Measurements from ENCODE around the gene SSH2.
"Not testable (repeated sequence)": the region's sequence is repeated elsewhere in the genome, so short reads cannot be mapped to it uniquely, and the experiment has no call there.

The SSH2 gene

GRCh38 chr17:29929533-29930408 is at the start of gene SSH2:
Gene SSH2, minus strand, starts transcription at chr17:29930228. Its CDS starts 228 bp downstream, at chr17:29930000.
- Histone ChIP-seq H3K36me3 (ENCODE audit: control insufficient read depth, insufficient read depth, low read length, severe bottlenecking) (peaks cover under 1% of the 10 kb centered on the region), H3K4me3 (ENCODE audit: low read length) (peak within 1 kb of the TSS; percentile 95), H3K9ac (ENCODE audit: low read length) (peak within 1 kb of the TSS; percentile 92), H3K4me1 (ENCODE audit: control insufficient read depth, insufficient read depth, low read length) (peaks cover 29% of the 10 kb centered on the region), H3K9me3 (ENCODE audit: control insufficient read depth, low read length) (no peaks in the 10 kb centered on the region), H3K27me3 (replicated peaks; ENCODE audit: control insufficient read depth, insufficient read depth, low read length) (no peaks in the 10 kb centered on the region)
- DNase-seq (ENCODE audit: low read depth) = peak; percentile 95

- Histone ChIP-seq H3K9me3 (ENCODE audit: control insufficient read depth, low read length) (no peaks in the 10 kb centered on the region), H3K4me3 (ENCODE audit: low read length) (no peak overlapping the region), H3K36me3 (ENCODE audit: control insufficient read depth, insufficient read depth, low read length, severe bottlenecking) (no peaks in the 10 kb centered on the region), H3K9ac (ENCODE audit: low read length) (no peak overlapping the region), H3K27me3 (replicated peaks; ENCODE audit: control insufficient read depth, insufficient read depth, low read length) (no peaks in the 10 kb centered on the region), H3K4me1 (ENCODE audit: control insufficient read depth, insufficient read depth, low read length) (peaks cover 8% of the 10 kb centered on the region)
- DNase-seq (ENCODE audit: low read depth) = peak; percentile 52
Observed at GRCh38 chr17:29977836-29978235, 47.8 kb upstream of the SSH2 start.

GRCh38 chr17:29973005-29973404 is 43.0 kb upstream of the SSH2 start:
- no peaks in the 10 kb centered on the region for H3K9me3 ChIP-seq (ENCODE audit: control insufficient read depth, low read length)
- H3K4me3 ChIP-seq (ENCODE audit: low read length) = no peak overlapping the region
- H3K4me1 ChIP-seq (ENCODE audit: control insufficient read depth, insufficient read depth, low read length) = peaks cover 7% of the 10 kb centered on the region
- no peaks in the 10 kb centered on the region for H3K27me3 ChIP-seq (replicated peaks; ENCODE audit: control insufficient read depth, insufficient read depth, low read length)
- H3K9ac ChIP-seq (ENCODE audit: low read length) = no peak overlapping the region
- no peak for DNase-seq (ENCODE audit: low read depth)
- H3K36me3 ChIP-seq (ENCODE audit: control insufficient read depth, insufficient read depth, low read length, severe bottlenecking) = no peaks in the 10 kb centered on the region

- Histone ChIP-seq H3K4me3 (ENCODE audit: low read length) (no peak overlapping the region), H3K36me3 (ENCODE audit: control insufficient read depth, insufficient read depth, low read length, severe bottlenecking) (no peaks in the 10 kb centered on the region), H3K27me3 (replicated peaks; ENCODE audit: control insufficient read depth, insufficient read depth, low read length) (no peaks in the 10 kb centered on the region), H3K4me1 (ENCODE audit: control insufficient read depth, insufficient read depth, low read length) (peaks cover under 1% of the 10 kb centered on the region), H3K9me3 (ENCODE audit: control insufficient read depth, low read length) (no peaks in the 10 kb centered on the region), H3K9ac (ENCODE audit: low read length) (no peak overlapping the region)
- DNase-seq (ENCODE audit: low read depth) = no peak
Observed at GRCh38 chr17:29972277-29972676, 42.2 kb upstream of the SSH2 start.

GRCh38 chr17:29968271-29968670 is 38.2 kb upstream of the SSH2 start:
- H3K4me3 ChIP-seq (ENCODE audit: low read length) = no peak overlapping the region
- peaks cover 6% of the 10 kb centered on the region for H3K9me3 ChIP-seq (ENCODE audit: control insufficient read depth, low read length)
- H3K4me1 ChIP-seq (ENCODE audit: control insufficient read depth, insufficient read depth, low read length) = no peaks in the 10 kb centered on the region
- no peak for DNase-seq (ENCODE audit: low read depth)
- no peak overlapping the region for H3K9ac ChIP-seq (ENCODE audit: low read length)
- H3K36me3 ChIP-seq (ENCODE audit: control insufficient read depth, insufficient read depth, low read length, severe bottlenecking) = no peaks in the 10 kb centered on the region
- no peaks in the 10 kb centered on the region for H3K27me3 ChIP-seq (replicated peaks; ENCODE audit: control insufficient read depth, insufficient read depth, low read length)

- H3K4me3 ChIP-seq (ENCODE audit: low read length) = no peak overlapping the region
- no peaks in the 10 kb centered on the region for H3K27me3 ChIP-seq (replicated peaks; ENCODE audit: control insufficient read depth, insufficient read depth, low read length)
- H3K9ac ChIP-seq (ENCODE audit: low read length) = no peak overlapping the region
Observed at GRCh38 chr17:29962656-29963055, 32.6 kb upstream of the SSH2 start.

GRCh38 chr17:29959658-29960337 is 29.8 kb upstream of the SSH2 start:
- peaks cover 16% of the 10 kb centered on the region for H3K9me3 ChIP-seq (ENCODE audit: control insufficient read depth, low read length)
- DNase-seq (ENCODE audit: low read depth) = no peak
- peaks cover 8% of the 10 kb centered on the region for H3K4me1 ChIP-seq (ENCODE audit: control insufficient read depth, insufficient read depth, low read length)
- H3K27me3 ChIP-seq (replicated peaks; ENCODE audit: control insufficient read depth, insufficient read depth, low read length) = no peaks in the 10 kb centered on the region
- no peaks in the 10 kb centered on the region for H3K36me3 ChIP-seq (ENCODE audit: control insufficient read depth, insufficient read depth, low read length, severe bottlenecking)
- no peak overlapping the region for H3K9ac ChIP-seq (ENCODE audit: low read length)
- H3K4me3 ChIP-seq (ENCODE audit: low read length) = no peak overlapping the region

More at GRCh38 chr17:29962656-29963055, 32.6 kb upstream of the SSH2 start:
- Histone ChIP-seq H3K4me1 (ENCODE audit: control insufficient read depth, insufficient read depth, low read length) (peaks cover 8% of the 10 kb centered on the region), H3K36me3 (ENCODE audit: control insufficient read depth, insufficient read depth, low read length, severe bottlenecking) (no peaks in the 10 kb centered on the region), H3K9me3 (ENCODE audit: control insufficient read depth, low read length) (peaks cover 16% of the 10 kb centered on the region)
- no peak for DNase-seq (ENCODE audit: low read depth)

- H3K9ac ChIP-seq (ENCODE audit: low read length) = no peak overlapping the region
- peaks cover 15% of the 10 kb centered on the region for H3K9me3 ChIP-seq (ENCODE audit: control insufficient read depth, low read length)
- H3K4me1 ChIP-seq (ENCODE audit: control insufficient read depth, insufficient read depth, low read length) = peaks cover 8% of the 10 kb centered on the region
- H3K4me3 ChIP-seq (ENCODE audit: low read length) = no peak overlapping the region
- DNase-seq (ENCODE audit: low read depth) = no peak
- no peaks in the 10 kb centered on the region for H3K27me3 ChIP-seq (replicated peaks; ENCODE audit: control insufficient read depth, insufficient read depth, low read length)
- H3K36me3 ChIP-seq (ENCODE audit: control insufficient read depth, insufficient read depth, low read length, severe bottlenecking) = no peaks in the 10 kb centered on the region
Observed at GRCh38 chr17:29958947-29959657, 29.1 kb upstream of the SSH2 start.

- not testable (repeated sequence) for H3K4me3 ChIP-seq (ENCODE audit: low read length); H3K9ac ChIP-seq (ENCODE audit: low read length); H3K9me3 ChIP-seq (ENCODE audit: control insufficient read depth, low read length); DNase-seq (ENCODE audit: low read depth); H3K4me1 ChIP-seq (ENCODE audit: control insufficient read depth, insufficient read depth, low read length); H3K36me3 ChIP-seq (ENCODE audit: control insufficient read depth, insufficient read depth, low read length, severe bottlenecking); H3K27me3 ChIP-seq (replicated peaks; ENCODE audit: control insufficient read depth, insufficient read depth, low read length)
Observed at GRCh38 chr17:29957488-29957887, 27.5 kb upstream of the SSH2 start.

GRCh38 chr17:29956225-29956624 is 26.2 kb upstream of the SSH2 start:
- H3K4me3 ChIP-seq (ENCODE audit: low read length) = no peak overlapping the region
- H3K27me3 ChIP-seq (replicated peaks; ENCODE audit: control insufficient read depth, insufficient read depth, low read length) = no peaks in the 10 kb centered on the region
- H3K4me1 ChIP-seq (ENCODE audit: control insufficient read depth, insufficient read depth, low read length) = peaks cover 8% of the 10 kb centered on the region
- no peak for DNase-seq (ENCODE audit: low read depth)
- no peaks in the 10 kb centered on the region for H3K9me3 ChIP-seq (ENCODE audit: control insufficient read depth, low read length)
- no peaks in the 10 kb centered on the region for H3K36me3 ChIP-seq (ENCODE audit: control insufficient read depth, insufficient read depth, low read length, severe bottlenecking)
- H3K9ac ChIP-seq (ENCODE audit: low read length) = no peak overlapping the region

- Histone ChIP-seq H3K9ac (ENCODE audit: low read length) (no peak overlapping the region), H3K4me1 (ENCODE audit: control insufficient read depth, insufficient read depth, low read length) (peaks cover 1% of the 10 kb centered on the region), H3K9me3 (ENCODE audit: control insufficient read depth, low read length) (no peaks in the 10 kb centered on the region), H3K4me3 (ENCODE audit: low read length) (no peak overlapping the region), H3K36me3 (ENCODE audit: control insufficient read depth, insufficient read depth, low read length, severe bottlenecking) (no peaks in the 10 kb centered on the region), H3K27me3 (replicated peaks; ENCODE audit: control insufficient read depth, insufficient read depth, low read length) (no peaks in the 10 kb centered on the region)
- no peak for DNase-seq (ENCODE audit: low read depth)
Observed at GRCh38 chr17:29954405-29954804, 24.4 kb upstream of the SSH2 start.
